Smooth muscle cell (in vitro differentiated cells): ENCODE measurements around the gene ADAMTS2. TPM values are rescaled to one million over a fixed set of nuclear protein-coding genes. Genes with fewer than 3 reads are reported as not detected.

Experiments used
- DNase-seq: peaks from one replicate; lab custom pipeline; 2025; ENCODE audit not compliant: unreplicated experiment; lab: John Stamatoyannopoulos, UW
- H2AFZ ChIP-seq: fragments of 200-600 bp; sonication (generic); 2 replicates; pipeline ENCODE4 v1.6.0; 2016; ENCODE audit warnings: antibody characterized with exemption, low read depth, mild to moderate bottlenecking
- H3F3A ChIP-seq: fragments of 200-600 bp; sonication (generic); 2 replicates; pipeline ENCODE4 v1.6.0; 2017; ENCODE audit warnings: antibody characterized with exemption, low read depth
- H3K27ac ChIP-seq: fragments of 200-600 bp; sonication (generic); 2 replicates; pipeline ENCODE4 v1.5.1; 2016; ENCODE audit warnings: low read depth, mild to moderate bottlenecking
- H3K27me3 ChIP-seq: fragments of 200-600 bp; sonication (generic); 2 replicates; pipeline ENCODE4 v1.6.1; 2016; ENCODE audit warnings: low read depth, mild to moderate bottlenecking
- H3K36me3 ChIP-seq: fragments of 200-600 bp; sonication (generic); 2 replicates; pipeline ENCODE4 v1.5.1; 2016; ENCODE audit warnings: low read depth
- H3K4me1 ChIP-seq: fragments of 200-600 bp; sonication (generic); 2 replicates; pipeline ENCODE4 v1.5.1; 2016; ENCODE audit warnings: low read depth
- H3K4me2 ChIP-seq: fragments of 200-600 bp; sonication (generic); 2 replicates; pipeline ENCODE4 v1.6.0; 2016; ENCODE audit warnings: mild to moderate bottlenecking
- H3K4me3 ChIP-seq: fragments of 200-600 bp; sonication (generic); 2 replicates; pipeline ENCODE4 v1.5.1; 2016; ENCODE audit warnings: mild to moderate bottlenecking
- H3K79me2 ChIP-seq: fragments of 200-600 bp; sonication (generic); 2 replicates; pipeline ENCODE4 v1.6.0; 2016; ENCODE audit warnings: low read depth, mild to moderate bottlenecking
- H3K9ac ChIP-seq: fragments of 200-600 bp; sonication (generic); 2 replicates; pipeline ENCODE4 v1.6.0; 2016; ENCODE audit warnings: low read depth
- H3K9me3 ChIP-seq: fragments of 200-600 bp; sonication (generic); replicated peaks from 2 replicates; pipeline ENCODE4 v1.5.1; 2016; ENCODE audit warnings: low read depth
- H4K20me1 ChIP-seq: fragments of 200-600 bp; sonication (generic); 2 replicates; pipeline ENCODE4 v1.6.0; 2016; ENCODE audit warnings: low read depth
- CTCF ChIP-seq: fragments of 200-600 bp; sonication (generic); IDR thresholded peaks from 2 replicates; pipeline ENCODE4 v1.5.1; 2017; ENCODE audit warnings: borderline replicate concordance, mild to moderate bottlenecking, antibody characterized with exemption; ENCODE audit not compliant: insufficient read depth, poor library complexity, severe bottlenecking
- WGBS: methylation state at CpG from one replicate; pipeline ENCODE4 v1.1.7; 2016; ENCODE audit warnings: low lambda C conversion rate; 5-methylcytosine and 5-hydroxymethylcytosine counted together
- polyA plus RNA-seq: library from polyadenylated mRNA; unstranded; fragments of >200 nt; fragmentation: Nextera tagmentation; extraction: Ambion mirVana; gene quantifications from 2 replicates; pipeline ENCODE4 v1.2.1, GENCODE V29; 2016
- total RNA-seq: library from RNA; depleted of rRNA; stranded (reverse); fragments of >200 nt; gene quantifications from 2 replicates; pipeline ENCODE4 v1.2.3, GENCODE V29; 2014

The ADAMTS2 gene
- total and polyA plus RNA-seq, 2 experiments from 2014 or later: 22.8 to 37.5 TPM

DNA sequence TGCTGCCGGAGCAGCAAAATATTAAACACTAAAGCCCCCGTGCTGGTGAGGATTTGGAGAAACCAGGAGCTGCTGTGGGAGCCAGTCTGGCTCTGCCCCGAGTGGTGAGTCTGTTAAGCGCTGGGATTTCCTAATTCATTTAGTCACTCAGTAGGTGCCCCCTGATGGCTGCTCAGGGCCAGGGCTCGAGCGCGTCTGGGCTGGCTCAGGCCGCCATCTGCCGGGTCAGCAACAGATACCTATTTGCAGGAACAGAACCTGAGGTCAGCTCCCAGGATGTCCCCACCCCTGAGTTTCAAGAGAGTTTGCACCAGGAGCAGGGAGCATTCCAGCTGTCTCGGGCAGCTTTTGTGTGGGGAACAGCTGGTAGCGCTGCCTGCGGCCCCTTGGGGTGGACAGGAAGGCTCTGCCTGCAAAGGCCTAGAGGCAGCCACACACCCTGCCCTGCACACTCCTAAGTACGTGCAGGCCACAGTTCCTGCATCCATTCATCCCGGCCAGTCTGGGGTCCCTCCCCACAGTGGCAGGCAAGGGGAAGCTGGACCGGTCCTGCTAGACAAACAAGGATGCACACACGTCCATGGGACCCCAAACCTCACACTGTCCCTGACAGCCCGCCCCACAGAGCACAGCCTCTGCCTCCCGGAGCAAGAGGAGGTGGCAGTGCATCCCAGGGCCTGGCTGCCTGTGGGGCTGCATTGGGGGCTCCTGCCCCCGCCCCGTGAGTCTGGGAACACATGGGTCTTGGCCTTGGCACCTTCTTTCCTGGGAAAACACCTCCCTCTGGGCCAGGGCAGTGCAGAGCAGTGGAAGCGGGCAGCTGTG, 83.7 kb downstream of the ADAMTS2 start:
- peaks cover 20% of the 10 kb centered on the region for H3K4me1 ChIP-seq
- H3K27me3 ChIP-seq: no peaks in the 10 kb centered on the region
- no peaks in the 10 kb centered on the region for H4K20me1 ChIP-seq
- H3K36me3 ChIP-seq: no peaks in the 10 kb centered on the region
- H3K27ac ChIP-seq: no peak overlapping the region
- no peak overlapping the region for H3K4me3 ChIP-seq
- WGBS: 57% methylated on average over 21 of the region's 21 CpGs
- H2AFZ ChIP-seq: peak overlapping the region; percentile 23
- no peaks in the 10 kb centered on the region for H3K79me2 ChIP-seq
- no peak for DNase-seq
- no peak overlapping the region for H3K9ac ChIP-seq
- peak overlapping the region; percentile 29 for H3K4me2 ChIP-seq
- no peaks in the 10 kb centered on the region for H3K9me3 ChIP-seq
- H3F3A ChIP-seq: peaks cover 9% of the 10 kb centered on the region
- peak; percentile 36 for TF ChIP-seq CTCF

DNA sequence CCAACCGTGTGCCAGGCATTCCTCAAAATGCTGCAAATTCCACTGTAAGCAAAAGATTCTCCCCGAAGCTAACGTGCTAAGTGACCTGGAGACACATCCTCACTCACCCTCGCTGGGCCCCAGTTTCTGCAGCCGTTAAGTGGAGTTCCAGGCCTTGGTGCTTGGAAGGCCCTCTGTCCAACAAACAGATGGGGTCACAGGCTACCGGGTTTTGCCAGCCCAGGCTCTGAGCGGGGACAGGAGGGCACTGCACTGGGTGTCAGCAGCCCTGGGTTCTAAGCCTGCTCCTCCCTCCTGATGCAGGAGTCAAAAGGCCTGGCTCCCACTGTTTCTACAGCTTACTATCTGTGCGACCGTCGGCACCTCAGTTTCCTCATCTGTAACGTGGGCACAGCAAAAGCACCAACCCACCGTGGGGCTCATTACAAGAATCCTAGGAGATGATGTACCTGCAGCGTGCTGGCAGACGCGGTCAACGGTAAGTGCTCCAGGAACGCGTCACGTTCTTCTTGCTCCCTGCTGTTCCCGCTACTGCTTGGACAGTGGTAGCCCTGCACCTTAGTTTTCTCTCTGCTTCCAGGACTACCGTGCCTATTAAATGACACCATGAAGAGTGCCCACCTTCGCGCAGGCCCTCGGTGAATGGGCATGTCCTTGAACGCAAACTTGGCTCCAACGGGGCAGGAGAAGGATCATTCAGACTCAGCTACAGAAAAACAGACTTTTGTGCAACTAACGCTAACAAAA, 84.8 kb downstream of the ADAMTS2 start:
- Histone ChIP-seq H2AFZ (no peak overlapping the region), H3K79me2 (no peaks in the 10 kb centered on the region), H3K4me2 (peak overlapping the region; percentile 29), H3K36me3 (no peaks in the 10 kb centered on the region), H3K4me3 (no peak overlapping the region), H3F3A (peaks cover 4% of the 10 kb centered on the region), H4K20me1 (no peaks in the 10 kb centered on the region), H3K27me3 (no peaks in the 10 kb centered on the region), H3K9me3 (no peaks in the 10 kb centered on the region), H3K27ac (no peak overlapping the region), H3K4me1 (peaks cover 12% of the 10 kb centered on the region), H3K9ac (no peak overlapping the region)
- WGBS: 94% methylated on average over 27 of the region's 27 CpGs
- DNase-seq: no peak
- no peak for TF ChIP-seq CTCF

GRCh38 chr5:179259731-179260323, 85.4 kb downstream of the ADAMTS2 start:
- Histone ChIP-seq H3K79me2 (no peaks in the 10 kb centered on the region), H3K36me3 (no peaks in the 10 kb centered on the region), H4K20me1 (no peaks in the 10 kb centered on the region), H3F3A (peaks cover 4% of the 10 kb centered on the region), H3K27me3 (no peaks in the 10 kb centered on the region), H3K27ac (peak overlapping the region; percentile 30), H3K9ac (no peak overlapping the region), H2AFZ (no peak overlapping the region), H3K4me2 (no peak overlapping the region), H3K4me1 (peaks cover 8% of the 10 kb centered on the region), H3K9me3 (no peaks in the 10 kb centered on the region), H3K4me3 (no peak overlapping the region)
- TF ChIP-seq CTCF: no peak
- no peak for DNase-seq
- 94% methylated on average over 13 of the region's 13 CpGs for WGBS
